Activated CD4-positive, alpha-beta T cell treated with anti-CD3 and anti-CD28 coated beads for 24 hours (primary cell): Measurements from ENCODE around the gene ZDHHC13.

Experiments
- DNase-seq, 2 donors: peaks; one replicate each; pipeline ENCODE4 v3.0.0-alpha.2; 2020; ENCODE audit warnings: low read depth in 2 of 2

Gene ZDHHC13

DNA sequence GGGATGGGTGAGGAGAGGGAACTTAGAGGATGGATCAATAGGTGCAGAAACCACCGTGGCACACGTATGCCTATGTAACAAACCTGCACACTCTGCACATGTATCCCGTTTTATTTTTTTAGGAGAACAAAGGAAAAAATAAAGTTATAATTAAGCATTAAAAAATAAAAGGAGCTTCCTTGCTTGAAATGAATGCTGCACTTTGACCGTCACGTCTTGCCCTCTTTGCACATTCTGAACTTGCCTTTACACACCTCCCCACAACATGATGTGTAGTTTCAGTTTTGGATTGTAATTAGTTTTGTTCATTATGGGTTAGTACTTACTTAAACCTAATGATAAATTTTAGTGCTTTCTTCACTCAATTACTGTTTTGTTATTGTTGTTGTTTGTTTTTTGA lies 87.9 kb downstream of the ZDHHC13 start:
- DNase-seq: no peak

DNA sequence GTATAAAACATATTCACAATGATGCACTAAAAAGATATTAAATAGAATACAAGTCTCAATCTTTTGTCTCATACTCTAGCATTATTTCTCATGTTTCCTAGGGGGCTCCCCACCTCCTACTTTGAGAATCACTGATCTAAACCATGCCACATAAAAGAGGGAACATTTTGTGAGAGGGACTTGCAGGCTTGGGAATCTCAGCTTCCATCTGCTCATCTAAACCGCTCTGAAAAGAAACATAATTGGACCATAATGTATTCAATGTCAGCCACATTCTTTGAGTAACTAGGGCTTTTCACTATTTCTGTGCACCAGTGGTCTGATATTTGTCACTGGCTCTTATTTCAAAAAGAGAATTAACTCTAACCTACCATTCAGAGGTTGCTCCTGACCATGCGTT lies 91.2 kb downstream of the ZDHHC13 start:
- DNase-seq: no peak

DNA sequence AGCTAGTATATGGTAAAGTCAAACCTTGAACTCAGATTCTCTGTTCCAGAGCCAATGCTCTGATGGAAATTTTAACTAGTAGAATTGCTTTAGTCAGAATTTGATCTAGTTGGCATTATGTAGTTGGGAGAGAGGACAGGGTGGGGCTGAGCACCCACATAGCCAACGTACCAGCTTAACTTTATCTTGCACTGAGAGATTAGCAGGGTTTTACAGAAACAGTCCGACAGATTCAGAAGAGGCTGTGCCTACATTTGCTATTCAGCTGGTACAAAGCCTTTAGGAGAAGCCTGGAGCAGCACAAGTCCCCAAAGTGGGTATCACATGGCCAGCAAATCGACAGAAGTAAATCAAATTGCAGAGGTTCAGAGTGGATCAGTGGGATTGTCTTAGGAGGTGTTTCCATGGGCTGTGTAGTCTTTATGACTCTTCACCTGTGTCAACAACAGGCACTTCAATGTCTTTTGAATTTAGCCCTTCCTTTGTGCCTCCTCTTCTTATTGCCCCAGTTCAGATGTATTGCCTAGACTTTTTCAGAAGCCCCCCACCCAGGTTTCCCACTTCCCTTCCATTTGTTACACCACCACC lies 92.1 kb downstream of the ZDHHC13 start:
- DNase-seq: no peak

DNA sequence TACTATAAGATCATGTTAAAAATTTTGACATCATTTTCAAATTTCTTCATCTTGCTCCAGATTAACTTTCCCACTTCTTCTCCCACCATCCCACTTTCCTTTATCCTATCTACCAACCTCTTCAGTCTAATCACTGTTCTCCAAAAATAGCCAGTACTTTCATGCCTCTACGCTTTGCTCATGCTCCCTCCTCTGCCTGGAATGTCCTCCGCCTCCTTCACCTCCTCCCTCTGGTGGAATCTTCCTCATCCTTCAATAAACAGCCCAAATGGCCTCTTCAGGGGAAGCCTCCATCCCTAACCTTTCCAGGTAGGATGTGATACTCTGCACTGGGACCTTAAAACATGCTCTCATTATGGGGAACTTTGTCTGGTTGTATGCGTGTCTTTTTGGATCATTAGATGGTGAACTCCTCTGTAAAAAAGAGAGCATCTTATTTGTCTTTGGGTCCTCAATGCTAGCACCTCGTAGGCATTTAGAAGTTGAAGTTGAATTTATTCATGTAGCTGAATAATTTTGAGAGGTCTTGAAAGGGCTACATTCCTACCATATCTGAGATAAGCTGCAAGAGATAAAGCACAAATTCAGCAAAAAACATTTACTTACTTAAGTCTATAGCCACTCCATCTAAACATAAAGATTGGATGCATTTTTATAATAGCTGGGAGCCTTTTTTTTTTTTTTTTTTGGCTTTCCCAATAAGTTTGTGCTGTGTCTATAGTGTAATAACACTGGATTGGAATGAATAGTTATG lies 92.8 kb downstream of the ZDHHC13 start:
- DNase-seq: no peak

DNA sequence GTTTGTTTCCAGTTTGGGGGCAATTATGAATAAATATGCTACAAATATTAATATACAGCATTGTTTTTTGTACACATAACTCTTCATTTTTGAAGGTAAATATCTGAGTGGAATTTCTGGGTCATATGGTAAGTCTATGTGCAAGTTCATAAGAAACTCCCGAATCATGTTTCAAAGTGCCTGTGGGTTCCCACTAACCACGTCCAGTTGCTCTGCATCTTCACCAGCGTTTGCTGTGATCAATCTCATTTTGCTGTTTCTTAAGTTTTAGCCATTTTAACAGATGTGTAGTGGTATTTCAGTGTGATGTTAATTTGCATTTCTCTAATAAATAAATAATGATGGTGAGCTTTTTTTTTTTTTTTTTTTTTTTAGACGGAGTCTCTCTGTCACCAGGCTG lies 99.1 kb downstream of the ZDHHC13 start:
- no peak for DNase-seq

DNA sequence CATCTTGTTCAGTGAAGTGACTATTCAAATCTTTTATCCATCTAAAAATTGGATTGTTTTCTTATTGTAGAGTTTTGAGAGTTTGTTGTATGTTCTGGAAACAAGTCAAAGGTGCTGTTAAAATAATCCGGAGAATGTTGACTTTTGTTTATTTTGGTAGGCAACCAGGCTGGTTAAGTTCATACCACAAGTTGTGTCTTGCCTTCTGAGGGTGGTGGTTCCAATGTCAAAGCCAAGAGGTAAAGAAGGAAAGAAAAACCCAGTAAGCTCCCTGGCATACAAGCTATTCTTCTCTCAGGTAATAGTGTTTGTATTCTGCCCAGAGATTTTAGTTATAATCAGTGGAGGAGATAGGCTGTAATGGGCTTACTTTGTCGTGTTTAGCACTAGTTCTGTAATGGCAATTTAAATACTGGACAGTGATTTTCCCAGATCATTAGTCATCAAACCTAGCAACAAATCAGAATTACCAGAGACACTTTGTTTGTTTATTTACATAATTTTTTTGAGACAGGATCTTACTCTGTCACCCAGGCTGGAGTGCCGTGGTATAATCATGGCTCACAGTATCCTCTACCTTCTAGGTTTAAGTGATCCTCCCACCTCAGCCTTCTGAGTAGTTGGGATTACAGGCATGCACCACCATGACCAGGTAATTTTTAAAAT lies 99.9 kb downstream of the ZDHHC13 start:
- no peak for DNase-seq

DNA sequence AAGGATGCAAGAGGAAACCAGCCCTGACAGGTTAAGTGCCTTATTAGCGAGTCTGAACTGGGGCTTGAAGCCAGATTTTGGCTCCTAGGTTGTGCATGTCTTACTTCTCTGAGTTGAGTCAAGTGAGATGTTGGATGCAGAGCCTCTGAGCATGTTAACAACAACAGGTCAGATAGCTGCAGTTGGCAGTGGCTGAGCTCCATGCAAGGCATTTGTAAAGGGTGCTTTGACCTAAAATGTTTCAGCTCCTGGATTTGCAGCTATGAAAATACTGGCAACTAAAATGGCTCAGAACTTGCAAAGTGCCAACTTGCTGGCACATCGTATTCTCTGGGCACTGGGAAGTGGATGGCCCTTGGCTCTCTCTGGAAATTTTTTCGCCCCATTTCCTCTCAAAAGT lies 101.2 kb downstream of the ZDHHC13 start:
- no peak for DNase-seq

DNA sequence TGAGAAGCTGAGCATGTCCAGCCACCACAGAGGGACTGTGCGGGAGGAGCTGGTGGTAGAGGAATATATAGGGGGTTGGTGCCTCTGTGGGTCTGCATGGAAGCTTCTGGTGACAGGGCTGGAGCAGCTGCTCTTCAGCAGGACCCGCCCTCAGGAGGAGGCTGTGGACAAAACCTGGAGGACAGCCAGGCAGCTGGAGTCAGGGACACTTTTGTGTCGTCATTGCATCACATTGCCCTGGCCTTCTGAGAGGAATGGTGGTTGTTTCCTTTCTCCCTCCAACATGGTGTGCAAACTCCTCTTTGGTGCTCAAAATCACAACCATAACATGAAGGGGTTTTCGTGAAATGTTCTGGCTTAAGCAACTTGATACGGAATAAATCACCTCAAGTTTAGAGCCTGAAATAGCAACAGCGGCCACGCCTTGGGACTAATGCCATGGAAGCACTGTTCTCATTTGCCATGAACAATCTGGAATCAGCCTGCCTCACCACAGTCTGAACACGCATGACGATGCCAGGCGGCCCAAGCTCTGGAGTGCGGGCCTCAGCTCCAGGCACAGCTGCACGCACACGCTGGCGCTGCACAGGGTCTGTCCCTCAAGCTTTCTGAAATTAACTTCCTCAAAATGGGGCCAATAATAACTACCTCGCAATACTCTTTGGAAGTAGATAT lies 102.0 kb downstream of the ZDHHC13 start:
- DNase-seq: no peak

DNA sequence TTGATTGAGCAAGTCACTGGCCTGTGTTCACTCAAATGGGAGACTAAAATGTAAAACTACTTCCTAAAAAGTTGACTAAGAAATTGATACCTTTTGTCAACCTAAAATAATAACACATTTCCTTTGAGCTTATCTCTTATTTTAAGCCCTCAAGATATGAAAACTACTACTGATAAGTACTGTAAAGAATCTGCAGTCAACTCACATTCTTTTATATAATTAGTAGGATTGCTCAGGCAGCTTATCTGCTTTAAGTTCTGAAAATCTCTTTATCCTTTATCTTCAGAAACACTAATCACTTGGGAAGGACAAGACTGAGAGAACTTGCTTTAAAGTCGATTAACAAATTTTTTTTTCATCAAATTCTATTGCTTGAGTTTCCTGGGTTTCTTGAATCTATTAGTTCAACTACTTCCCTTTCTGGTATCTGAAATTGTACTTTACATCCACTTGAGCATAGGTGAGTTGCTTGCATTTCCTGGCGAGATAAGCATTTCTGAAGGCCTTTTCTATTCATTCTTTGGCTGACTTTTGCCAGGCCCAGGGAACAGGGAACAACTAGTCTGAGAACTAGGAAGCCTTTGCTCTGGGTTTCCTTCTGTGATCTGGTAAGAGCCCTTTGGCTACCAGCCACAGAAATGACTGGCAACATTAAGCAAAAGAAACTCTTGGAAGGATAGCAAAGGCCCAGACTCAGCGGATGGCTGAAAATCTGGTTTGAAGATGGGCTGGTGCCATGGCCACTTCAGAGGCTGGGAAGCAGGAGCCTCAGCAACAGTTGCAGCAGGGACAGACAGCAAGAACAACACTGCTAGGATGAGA lies 104.1 kb downstream of the ZDHHC13 start:
- DNase-seq: no peak

DNA sequence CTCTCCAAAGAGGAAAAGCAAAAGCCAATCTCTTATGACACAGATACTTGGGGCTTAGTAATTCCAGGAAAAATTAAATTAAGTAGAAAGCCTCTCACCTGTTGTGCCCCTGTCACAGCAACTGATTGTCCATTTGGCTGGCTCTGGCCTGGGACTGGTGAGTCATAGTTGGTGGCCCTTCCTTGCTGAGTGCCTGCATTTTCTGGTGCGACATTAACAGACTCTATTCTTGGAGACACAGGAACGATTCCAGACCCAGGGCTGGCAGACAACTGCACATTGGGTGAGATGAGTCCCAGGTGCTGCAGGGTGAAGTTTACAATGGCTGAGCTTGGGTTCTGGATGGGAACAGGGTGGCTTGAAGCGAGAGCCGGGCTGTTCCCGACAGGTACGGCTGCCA lies 108.2 kb downstream of the ZDHHC13 start:
- no peak for DNase-seq

DNA sequence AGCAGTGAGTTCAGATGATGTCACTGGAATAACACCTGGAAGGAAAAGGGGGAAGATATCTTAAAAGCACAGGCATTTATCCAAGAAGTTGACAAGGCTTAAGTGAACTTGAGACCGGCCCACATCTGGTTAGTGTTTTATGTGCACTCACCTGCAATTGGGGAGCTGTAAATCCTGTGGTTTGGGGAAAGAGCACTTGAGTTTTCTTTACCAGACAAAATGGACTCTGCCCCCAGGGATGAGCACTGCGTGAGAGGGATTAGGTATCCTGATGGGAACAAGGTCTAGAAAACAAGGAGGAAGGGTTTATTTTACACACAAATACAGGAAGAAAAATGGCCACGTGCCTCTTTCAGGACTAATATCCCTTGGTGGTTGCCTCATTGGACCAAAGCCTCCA lies 108.6 kb downstream of the ZDHHC13 start:
- DNase-seq: no peak
